A673 (cell line): Measurements from ENCODE around the gene CPXM1.

ENCODE experiments used
- EZH2 ChIP-seq: fragments of 200-600 bp; sonication (generic); IDR thresholded peaks from 2 replicates; pipeline ENCODE4 v1.6.1; 2017; ENCODE audit warnings: borderline replicate concordance, low read depth, mild to moderate bottlenecking, mixed read lengths, antibody characterized with exemption, low read length; ENCODE audit not compliant: poor library complexity, severe bottlenecking
- TF ChIP-seq, protein P1 (sequence below): fragments of 300-800, 200-600 bp; sonication (generic); conservative IDR thresholded peaks from 2 replicates; pipeline ENCODE4 v1.5.1; 2017; ENCODE audit warnings: low read depth, mild to moderate bottlenecking, antibody characterized with exemption, low read length, moderate library complexity, mixed read lengths

DNA sequence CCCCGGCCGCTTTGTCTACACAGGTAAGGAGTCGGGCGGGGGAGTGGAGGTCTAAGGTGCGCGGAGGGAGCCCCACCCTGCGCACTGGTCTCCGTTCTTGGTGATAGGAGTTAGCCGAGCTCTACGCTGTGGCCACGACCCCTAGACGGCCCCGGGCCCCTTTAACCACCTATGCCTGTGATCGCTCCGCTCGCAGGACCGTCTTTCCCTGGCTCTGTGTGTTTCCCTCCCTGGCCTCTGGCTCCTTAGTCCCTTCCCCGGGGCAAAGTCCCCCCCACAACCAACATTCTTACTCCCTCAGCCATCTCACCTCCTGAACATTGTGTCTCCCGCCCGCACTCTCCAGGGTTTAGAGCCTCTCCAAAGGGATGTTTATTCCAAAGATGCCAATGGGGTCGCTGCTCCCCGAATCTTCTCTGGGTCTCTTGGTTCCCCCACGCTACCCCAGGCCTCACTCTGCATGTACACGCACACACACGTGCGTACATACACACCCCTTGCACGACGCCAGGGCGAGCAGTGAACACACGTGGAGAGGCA lies 50.4 kb downstream of the CPXM1 start:
- TF ChIP-seq, protein P1, sequence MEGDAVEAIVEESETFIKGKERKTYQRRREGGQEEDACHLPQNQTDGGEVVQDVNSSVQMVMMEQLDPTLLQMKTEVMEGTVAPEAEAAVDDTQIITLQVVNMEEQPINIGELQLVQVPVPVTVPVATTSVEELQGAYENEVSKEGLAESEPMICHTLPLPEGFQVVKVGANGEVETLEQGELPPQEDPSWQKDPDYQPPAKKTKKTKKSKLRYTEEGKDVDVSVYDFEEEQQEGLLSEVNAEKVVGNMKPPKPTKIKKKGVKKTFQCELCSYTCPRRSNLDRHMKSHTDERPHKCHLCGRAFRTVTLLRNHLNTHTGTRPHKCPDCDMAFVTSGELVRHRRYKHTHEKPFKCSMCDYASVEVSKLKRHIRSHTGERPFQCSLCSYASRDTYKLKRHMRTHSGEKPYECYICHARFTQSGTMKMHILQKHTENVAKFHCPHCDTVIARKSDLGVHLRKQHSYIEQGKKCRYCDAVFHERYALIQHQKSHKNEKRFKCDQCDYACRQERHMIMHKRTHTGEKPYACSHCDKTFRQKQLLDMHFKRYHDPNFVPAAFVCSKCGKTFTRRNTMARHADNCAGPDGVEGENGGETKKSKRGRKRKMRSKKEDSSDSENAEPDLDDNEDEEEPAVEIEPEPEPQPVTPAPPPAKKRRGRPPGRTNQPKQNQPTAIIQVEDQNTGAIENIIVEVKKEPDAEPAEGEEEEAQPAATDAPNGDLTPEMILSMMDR: no peak
- TF ChIP-seq EZH2: no peak
